NCI-H2227 (cell line): Measurements from ENCODE around the gene TRAPPC10.
"Not testable (repeated sequence)": the region's sequence is repeated elsewhere in the genome, so short reads cannot be mapped to it uniquely, and the experiment has no call there.

Source experiments
- DNase-seq: peaks from one replicate; lab custom pipeline; 2025; ENCODE audit not compliant: unreplicated experiment; lab: John Stamatoyannopoulos, UW

TRAPPC10 gene

DNA sequence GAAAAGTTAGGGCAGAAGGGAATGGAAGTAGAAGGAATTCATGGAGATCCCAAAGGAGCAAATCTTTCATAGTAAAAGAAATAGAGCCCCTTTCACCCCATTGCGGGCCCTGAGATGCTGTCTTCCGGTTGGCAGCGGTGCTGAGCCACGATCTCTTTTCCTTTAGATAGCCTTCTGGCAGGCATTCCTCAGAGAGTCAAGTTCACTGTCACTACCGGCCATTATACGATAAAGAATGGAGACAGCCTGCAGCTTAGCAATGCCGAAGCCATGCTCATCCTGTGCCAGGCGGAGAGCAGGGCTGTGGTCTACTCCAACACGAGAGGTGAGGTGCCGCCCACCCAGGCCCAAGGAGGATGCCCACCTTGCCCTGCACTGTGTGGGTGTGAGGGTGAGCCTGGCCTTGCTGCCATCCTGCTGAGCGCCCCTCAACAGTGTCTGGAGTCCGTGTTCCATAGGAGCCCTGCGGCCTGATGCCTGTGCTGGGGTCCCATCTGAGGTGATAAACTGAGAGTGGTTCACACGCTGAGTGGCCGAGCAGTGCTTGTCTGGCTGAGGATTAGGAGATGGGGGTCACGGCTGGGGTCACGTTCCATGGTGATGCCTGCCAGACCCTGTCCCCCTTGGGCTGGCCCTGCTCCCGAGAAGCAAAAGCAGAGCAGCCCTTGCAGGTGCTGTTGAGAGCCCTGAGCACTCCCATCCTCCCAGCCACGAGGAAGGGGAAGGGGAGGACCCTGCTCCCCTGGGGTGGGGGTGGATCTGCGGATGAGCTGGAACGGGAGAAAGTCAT, 74.7 kb downstream of the TRAPPC10 start:
- DNase-seq = no peak

DNA sequence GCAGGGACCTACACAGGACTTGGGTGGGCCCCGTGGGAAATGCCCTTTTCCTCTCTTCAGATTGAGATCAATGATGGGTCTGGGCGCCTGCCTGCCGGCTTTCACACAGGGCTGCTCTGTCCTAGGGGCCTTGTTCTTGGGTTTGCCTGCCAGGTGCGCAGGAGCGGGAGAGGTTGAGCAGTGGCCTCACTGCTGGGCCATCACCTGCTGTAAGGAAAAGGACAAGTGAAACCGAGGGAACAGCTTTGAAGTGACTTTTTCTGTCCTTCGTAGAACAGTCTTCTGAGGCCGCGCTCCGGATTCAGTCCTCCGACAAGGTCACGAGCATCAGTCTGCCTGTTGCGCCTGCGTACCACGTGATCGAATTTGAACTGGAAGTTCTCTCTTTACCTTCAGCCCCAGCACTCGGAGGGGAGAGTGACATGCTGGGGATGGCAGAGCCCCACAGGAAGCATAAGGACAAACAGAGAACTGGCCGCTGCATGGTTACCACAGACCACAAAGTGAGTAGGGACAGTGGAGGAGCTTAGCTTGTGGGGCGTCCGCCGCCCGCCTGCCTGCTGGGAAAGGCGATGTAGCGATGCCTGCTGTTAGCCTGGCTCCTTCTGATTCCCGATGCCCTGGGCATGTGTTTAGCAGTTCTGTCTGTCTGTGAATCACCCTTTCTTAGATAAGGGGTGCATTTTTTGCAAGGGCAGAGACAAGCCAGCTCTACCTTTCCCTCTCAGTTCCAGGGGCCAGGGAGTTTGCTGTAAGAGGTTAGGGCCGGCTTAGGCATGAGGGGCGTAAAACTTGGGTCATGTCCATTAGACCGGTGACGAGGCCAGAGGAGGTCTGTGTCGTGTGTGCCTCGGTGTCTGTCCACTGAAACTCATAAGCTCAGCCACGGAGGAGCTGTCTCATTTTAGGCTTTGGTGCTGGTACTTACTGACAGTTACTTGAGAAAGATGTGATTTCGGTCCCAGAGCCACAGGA, 75.6 kb downstream of the TRAPPC10 start:
- DNase-seq = no peak

- no peak for DNase-seq
Measured at GRCh38 chr21:44088401-44088780, 76.3 kb downstream of the TRAPPC10 start.

- no peak for DNase-seq
Measured at GRCh38 chr21:44089001-44089911, 77.1 kb downstream of the TRAPPC10 start.

GRCh38 chr21:44090325-44090724, 78.2 kb downstream of the TRAPPC10 start:
- no peak for DNase-seq

DNA sequence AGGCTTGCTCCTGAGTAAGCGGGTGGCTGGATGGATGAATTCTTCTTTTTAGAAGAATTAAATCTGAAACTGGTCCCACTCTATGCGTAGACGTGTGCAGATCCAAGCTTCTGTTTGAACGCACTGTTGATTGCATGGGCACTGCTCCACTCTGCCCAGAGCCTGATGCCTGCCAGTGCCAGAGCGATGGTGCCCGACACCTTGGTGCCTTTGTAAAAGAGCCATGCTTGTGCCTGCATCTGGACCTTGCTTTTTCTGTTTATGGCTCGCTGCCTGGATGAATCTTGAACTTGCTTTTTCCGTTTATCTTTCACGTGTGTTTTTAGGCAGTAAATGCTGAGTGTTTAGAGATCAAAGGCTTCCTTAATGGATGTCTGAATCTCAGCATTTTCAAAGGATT, 80.1 kb downstream of the TRAPPC10 start:
- DNase-seq = no peak

DNA sequence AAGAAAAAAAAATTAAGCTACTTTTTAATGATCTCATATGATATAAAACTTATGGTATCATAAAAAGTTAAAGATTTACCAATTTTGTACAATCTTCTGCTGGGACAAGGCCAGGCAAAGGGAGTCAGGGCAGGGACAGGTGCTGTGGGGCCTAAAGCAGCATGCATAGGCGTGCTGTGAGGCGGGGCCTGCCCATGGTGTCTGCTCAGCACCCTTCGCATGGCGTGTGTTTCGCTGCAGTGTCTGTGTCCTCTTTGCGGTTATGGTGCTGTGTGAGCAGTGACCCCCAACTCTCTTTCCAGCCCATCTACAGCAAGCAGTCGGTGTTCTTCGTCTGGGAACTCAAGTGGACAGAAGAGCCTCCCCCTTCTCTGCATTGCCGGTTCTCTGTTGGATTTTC, 81.7 kb downstream of the TRAPPC10 start:
- no peak for DNase-seq

GRCh38 chr21:44094832-44095231, 82.7 kb downstream of the TRAPPC10 start:
- DNase-seq = no peak

GRCh38 chr21:44098507-44098906, 86.4 kb downstream of the TRAPPC10 start:
- not testable (repeated sequence) for DNase-seq

GRCh38 chr21:44098964-44099363, 86.9 kb downstream of the TRAPPC10 start:
- not testable (repeated sequence) for DNase-seq

DNA sequence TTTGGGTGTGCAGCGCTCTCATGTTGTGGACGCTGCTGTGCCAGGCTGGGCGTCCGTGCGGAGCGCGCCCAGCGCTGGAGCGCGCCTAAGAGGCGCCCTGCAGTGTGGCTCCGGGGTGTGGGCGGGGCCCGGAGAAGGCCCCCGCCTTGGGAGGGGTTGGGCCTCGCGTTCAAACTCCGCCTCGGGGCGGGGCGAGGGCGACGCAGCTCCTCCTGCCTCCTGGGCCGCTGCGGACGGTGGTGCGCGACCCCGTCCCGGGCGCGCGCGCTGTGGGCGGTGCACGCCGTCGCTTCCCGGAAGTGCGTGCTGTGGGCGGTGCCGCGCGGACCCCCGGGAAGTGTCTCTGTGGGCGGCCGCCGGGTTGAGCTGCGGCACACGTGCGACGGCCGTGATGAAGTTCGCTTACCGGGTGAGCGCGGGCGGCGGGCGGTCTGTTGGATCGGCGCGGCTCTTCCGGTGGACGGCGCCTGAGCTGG, 95.0 kb downstream of the TRAPPC10 start, which contains the start of gene PWP2:
Gene PWP2 (plus strand): TSS at position 374 of the 476 bp plus-strand sequence. CDS start 18 bp downstream, at position 392.
- not testable (repeated sequence) for DNase-seq

DNA sequence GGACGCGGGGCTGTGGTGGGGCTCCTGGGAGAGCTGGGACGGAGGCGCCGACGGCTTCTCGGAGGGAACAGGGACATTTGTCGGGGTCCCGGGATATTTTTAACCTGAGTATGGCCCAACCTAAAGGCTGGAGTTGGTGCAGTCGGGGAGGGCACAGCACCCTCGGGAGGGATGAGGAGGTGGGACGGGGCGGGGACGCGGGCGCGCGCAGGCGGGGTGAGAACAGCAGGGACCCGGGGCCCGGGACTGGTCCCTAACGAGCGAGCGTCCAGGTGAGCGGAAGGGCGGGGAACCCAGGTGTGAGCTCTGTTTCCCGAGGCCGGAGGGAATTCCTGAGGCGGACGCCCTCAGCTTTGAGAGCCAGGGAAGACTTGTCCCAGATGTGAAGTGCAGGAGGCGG, 95.5 kb downstream of the TRAPPC10 start:
- DNase-seq = not testable (repeated sequence)

DNA sequence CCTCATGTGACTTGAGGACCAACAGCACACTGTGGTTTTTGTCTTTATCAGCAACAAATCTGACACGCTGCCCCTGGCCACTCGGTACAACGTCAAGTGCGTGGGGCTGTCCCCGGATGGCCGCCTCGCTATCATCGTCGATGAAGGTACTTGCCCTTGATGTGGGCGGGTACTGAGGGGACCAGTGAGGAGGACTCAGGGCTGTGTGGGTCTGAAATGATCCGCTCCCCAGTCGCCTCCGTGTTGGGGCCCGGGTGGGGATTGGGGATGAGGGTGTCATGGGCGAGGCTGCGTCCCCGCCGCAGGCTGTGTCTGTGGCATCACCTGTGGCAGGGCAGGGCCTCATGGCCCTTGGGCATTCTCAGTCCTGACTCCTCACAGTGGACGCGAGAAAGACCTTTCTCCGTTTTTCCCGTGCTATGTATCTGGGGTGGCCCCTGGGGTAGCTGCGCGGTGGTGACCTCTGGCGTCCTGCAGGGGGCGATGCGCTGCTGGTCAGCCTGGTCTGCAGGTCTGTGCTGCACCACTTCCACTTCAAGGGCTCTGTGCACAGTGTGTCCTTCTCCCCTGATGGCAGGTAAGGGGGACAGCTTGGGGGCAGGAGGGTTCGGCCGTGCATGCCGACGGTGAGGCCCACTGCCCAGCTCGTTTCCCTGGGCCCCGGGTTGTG, 101.7 kb downstream of the TRAPPC10 start:
- DNase-seq = not testable (repeated sequence)

DNA sequence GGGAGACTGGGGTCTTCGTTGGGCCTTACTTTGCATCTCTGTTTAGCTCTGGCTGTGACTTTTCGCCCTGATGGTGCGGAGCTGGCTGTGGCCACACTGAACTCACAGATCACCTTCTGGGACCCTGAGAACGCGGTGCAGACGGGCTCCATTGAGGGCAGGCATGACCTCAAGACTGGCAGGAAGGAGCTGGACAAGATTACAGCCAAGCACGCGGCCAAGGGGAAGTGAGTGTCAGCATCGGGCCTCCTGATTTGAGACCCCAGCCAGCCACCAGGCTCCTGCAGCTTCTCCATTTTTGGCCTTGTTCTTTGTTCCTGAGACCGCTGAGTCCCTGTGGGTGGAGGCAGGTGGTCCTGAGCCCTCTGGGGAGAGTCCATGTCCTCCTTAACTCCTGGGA, 110.0 kb downstream of the TRAPPC10 start:
- DNase-seq = not testable (repeated sequence)

GRCh38 chr21:44127827-44128226, 115.7 kb downstream of the TRAPPC10 start:
- DNase-seq = not testable (repeated sequence)

DNA sequence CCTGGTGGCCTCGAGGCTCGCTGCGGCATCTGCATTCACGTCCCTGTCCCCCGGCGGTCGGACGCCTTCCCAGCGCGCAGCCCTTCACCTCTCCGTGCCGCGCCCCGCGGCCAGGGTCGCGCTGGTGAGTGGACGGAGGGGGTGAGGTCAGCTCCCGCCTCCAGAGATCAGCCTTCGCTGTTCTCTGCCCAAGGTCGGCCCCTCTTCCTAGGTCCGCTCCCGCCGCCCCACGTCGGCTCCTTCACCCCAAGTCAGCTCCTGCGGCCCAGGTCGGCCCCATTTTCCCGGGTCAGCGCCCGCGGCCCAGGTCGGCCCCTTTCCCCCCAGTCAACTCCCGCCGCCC, 121.6 kb downstream of the TRAPPC10 start:
- not testable (repeated sequence) for DNase-seq

DNA sequence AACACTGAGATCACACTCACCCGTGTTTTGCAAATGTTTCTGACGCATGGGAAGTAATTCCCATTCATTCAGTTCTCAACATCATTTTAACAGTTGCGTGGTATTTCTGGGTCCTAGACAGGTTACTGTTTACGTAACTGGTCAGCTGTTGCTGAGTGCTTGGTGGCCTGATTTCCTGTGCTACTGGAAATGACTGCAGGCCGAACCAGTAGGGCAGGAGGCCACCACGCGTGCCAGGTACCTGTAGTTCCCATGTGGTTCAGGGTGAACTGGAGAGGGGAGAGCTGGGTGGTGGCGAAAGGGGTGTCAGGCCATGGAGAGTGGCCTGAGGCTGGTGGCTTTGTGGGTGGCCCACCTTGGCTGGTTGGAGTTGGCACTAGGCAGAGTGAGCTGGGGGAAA, 122.6 kb downstream of the TRAPPC10 start:
- not testable (repeated sequence) for DNase-seq

- not testable (repeated sequence) for DNase-seq
Measured at GRCh38 chr21:44138039-44138438, 125.9 kb downstream of the TRAPPC10 start.

GRCh38 chr21:44139787-44140551, 127.9 kb downstream of the TRAPPC10 start:
- not testable (repeated sequence) for DNase-seq
